GM23338 (cell line): Measurements from ENCODE around the gene DYNC2LI1.

Experiments used
- EZH2 ChIP-seq: fragments of 200-600 bp; sonication (generic); IDR thresholded peaks from one replicate; pipeline ENCODE4 v1.8.0; 2017; ENCODE audit warnings: antibody characterized with exemption, mild to moderate bottlenecking, low read depth; ENCODE audit not compliant: unreplicated experiment
- EZH2phosphoT487 ChIP-seq: fragments of 200-600 bp; sonication (generic); IDR thresholded peaks from one replicate; pipeline ENCODE4 v1.8.1; 2018; ENCODE audit warnings: antibody characterized with exemption; ENCODE audit not compliant: unreplicated experiment
- JUNB ChIP-seq: IDR thresholded peaks from one replicate; pipeline ENCODE4 v1.6.1; 2016; ENCODE audit warnings: antibody characterized with exemption; ENCODE audit not compliant: unreplicated experiment
- NANOG ChIP-seq: IDR thresholded peaks from 2 replicates; pipeline ENCODE4 v1.6.1; 2016; ENCODE audit warnings: antibody characterized with exemption, borderline replicate concordance
- POLR2AphosphoS5 ChIP-seq: IDR thresholded peaks from 2 replicates; pipeline ENCODE4 v1.6.1; 2016; ENCODE audit warnings: antibody characterized with exemption, low read depth
- STAT1 ChIP-seq: IDR thresholded peaks from one replicate; pipeline ENCODE4 v1.6.1; 2016; ENCODE audit warnings: antibody characterized with exemption; ENCODE audit not compliant: unreplicated experiment
- ZNF114 ChIP-seq: fragments of 250-450 bp; sonication (Bioruptor Pico); IDR thresholded peaks from 2 replicates; pipeline ENCODE4 v1.5.0; 2020; ENCODE audit warnings: mild to moderate bottlenecking, moderate library complexity
- ZNF331 ChIP-seq: fragments of 250-450 bp; sonication (Bioruptor Pico); IDR thresholded peaks from 2 replicates; pipeline ENCODE4 v1.5.0; 2020; ENCODE audit warnings: low read depth, mild to moderate bottlenecking, moderate library complexity
- TF ChIP-seq, protein P1 (sequence below), 2 experiments: fragments of 200-600 bp in 1 of 2; sonication (generic) in 1 of 2; conservative IDR thresholded peaks; 2 replicates each; pipeline versions ENCODE4 v1.5.1 to v1.6.1; 2016 to 2017; ENCODE audit warnings: antibody characterized with exemption in 2 of 2, low read depth in 2 of 2, mild to moderate bottlenecking in 2 of 2, moderate library complexity in 1 of 2
- TF ChIP-seq, protein P2 (sequence below): IDR thresholded peaks from one replicate; pipeline ENCODE4 v1.6.1; 2018; ENCODE audit warnings: antibody characterized with exemption; ENCODE audit not compliant: unreplicated experiment
- TF ChIP-seq, protein P3 (sequence below): IDR thresholded peaks from 2 replicates; pipeline ENCODE4 v1.6.1; 2016; ENCODE audit warnings: antibody characterized with exemption
- TF ChIP-seq, protein P4 (sequence below): fragments of 250-450 bp; sonication (Bioruptor Pico); IDR thresholded peaks from 2 replicates; pipeline ENCODE4 v1.5.0; 2020; ENCODE audit warnings: mild to moderate bottlenecking, moderate library complexity

DNA sequence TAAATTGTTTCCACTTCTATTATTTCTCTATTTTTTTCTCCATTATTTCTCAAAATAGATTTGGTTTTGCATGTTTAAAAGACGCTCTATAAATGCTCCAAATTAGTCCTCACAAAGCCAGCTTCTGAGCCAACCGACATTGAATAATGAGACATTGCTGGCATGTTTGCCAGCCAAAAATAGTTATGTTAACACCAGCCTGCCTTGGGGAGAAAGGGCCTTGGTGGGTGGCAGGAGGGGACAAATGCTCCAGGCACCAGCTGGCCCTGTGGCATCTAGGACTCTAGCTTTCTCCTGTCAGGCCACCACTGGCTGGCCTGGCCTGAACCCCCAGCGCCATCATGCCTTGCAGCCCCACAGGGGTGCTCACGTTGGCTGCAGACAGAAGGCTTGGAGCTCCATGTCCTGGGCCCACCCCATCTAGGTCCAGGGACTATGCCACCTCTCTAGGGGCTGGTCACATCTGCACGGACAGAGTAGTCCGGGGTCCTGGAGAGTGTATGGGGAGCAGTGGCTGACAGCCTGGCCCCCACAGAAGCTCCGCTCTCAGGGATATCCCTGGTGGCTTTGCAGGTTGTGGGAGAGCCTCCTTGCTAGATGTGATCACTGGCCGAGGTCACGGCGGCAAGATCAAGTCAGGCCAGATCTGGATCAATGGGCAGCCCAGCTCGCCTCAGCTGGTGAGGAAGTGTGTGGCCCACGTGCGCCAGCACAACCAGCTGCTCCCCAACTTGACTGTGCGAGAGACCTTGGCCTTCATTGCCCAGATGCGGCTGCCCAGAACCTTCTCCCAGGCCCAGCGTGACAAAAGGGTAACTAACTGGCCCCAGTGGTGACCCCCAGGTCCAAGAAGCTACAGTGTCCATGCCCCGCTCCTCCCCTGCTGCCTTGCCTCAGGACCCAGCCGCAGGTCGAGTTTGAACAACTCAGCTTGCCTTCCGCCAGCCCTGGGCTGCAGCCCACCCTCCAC lies 77.5 kb downstream of the DYNC2LI1 start:
- TF ChIP-seq, protein P1, sequence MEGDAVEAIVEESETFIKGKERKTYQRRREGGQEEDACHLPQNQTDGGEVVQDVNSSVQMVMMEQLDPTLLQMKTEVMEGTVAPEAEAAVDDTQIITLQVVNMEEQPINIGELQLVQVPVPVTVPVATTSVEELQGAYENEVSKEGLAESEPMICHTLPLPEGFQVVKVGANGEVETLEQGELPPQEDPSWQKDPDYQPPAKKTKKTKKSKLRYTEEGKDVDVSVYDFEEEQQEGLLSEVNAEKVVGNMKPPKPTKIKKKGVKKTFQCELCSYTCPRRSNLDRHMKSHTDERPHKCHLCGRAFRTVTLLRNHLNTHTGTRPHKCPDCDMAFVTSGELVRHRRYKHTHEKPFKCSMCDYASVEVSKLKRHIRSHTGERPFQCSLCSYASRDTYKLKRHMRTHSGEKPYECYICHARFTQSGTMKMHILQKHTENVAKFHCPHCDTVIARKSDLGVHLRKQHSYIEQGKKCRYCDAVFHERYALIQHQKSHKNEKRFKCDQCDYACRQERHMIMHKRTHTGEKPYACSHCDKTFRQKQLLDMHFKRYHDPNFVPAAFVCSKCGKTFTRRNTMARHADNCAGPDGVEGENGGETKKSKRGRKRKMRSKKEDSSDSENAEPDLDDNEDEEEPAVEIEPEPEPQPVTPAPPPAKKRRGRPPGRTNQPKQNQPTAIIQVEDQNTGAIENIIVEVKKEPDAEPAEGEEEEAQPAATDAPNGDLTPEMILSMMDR (conservative IDR thresholded peaks at IDR 0.05; ENCODE audit: low read depth in 2 of 2), result no peak
- TF ChIP-seq EZH2, result no peak
- TF ChIP-seq ZNF331 (CRISPR knock-in tag), result no peak
- TF ChIP-seq POLR2AphosphoS5, result no peak
- TF ChIP-seq EZH2phosphoT487, result no peak
- no peak for TF ChIP-seq STAT1
- TF ChIP-seq, protein P2, sequence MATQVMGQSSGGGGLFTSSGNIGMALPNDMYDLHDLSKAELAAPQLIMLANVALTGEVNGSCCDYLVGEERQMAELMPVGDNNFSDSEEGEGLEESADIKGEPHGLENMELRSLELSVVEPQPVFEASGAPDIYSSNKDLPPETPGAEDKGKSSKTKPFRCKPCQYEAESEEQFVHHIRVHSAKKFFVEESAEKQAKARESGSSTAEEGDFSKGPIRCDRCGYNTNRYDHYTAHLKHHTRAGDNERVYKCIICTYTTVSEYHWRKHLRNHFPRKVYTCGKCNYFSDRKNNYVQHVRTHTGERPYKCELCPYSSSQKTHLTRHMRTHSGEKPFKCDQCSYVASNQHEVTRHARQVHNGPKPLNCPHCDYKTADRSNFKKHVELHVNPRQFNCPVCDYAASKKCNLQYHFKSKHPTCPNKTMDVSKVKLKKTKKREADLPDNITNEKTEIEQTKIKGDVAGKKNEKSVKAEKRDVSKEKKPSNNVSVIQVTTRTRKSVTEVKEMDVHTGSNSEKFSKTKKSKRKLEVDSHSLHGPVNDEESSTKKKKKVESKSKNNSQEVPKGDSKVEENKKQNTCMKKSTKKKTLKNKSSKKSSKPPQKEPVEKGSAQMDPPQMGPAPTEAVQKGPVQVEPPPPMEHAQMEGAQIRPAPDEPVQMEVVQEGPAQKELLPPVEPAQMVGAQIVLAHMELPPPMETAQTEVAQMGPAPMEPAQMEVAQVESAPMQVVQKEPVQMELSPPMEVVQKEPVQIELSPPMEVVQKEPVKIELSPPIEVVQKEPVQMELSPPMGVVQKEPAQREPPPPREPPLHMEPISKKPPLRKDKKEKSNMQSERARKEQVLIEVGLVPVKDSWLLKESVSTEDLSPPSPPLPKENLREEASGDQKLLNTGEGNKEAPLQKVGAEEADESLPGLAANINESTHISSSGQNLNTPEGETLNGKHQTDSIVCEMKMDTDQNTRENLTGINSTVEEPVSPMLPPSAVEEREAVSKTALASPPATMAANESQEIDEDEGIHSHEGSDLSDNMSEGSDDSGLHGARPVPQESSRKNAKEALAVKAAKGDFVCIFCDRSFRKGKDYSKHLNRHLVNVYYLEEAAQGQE, result no peak
- no peak for TF ChIP-seq NANOG
- TF ChIP-seq JUNB, result no peak
- TF ChIP-seq, protein P3, sequence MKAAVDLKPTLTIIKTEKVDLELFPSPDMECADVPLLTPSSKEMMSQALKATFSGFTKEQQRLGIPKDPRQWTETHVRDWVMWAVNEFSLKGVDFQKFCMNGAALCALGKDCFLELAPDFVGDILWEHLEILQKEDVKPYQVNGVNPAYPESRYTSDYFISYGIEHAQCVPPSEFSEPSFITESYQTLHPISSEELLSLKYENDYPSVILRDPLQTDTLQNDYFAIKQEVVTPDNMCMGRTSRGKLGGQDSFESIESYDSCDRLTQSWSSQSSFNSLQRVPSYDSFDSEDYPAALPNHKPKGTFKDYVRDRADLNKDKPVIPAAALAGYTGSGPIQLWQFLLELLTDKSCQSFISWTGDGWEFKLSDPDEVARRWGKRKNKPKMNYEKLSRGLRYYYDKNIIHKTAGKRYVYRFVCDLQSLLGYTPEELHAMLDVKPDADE, result no peak
- TF ChIP-seq ZNF114 (CRISPR knock-in tag), result no peak
- TF ChIP-seq, protein P4, sequence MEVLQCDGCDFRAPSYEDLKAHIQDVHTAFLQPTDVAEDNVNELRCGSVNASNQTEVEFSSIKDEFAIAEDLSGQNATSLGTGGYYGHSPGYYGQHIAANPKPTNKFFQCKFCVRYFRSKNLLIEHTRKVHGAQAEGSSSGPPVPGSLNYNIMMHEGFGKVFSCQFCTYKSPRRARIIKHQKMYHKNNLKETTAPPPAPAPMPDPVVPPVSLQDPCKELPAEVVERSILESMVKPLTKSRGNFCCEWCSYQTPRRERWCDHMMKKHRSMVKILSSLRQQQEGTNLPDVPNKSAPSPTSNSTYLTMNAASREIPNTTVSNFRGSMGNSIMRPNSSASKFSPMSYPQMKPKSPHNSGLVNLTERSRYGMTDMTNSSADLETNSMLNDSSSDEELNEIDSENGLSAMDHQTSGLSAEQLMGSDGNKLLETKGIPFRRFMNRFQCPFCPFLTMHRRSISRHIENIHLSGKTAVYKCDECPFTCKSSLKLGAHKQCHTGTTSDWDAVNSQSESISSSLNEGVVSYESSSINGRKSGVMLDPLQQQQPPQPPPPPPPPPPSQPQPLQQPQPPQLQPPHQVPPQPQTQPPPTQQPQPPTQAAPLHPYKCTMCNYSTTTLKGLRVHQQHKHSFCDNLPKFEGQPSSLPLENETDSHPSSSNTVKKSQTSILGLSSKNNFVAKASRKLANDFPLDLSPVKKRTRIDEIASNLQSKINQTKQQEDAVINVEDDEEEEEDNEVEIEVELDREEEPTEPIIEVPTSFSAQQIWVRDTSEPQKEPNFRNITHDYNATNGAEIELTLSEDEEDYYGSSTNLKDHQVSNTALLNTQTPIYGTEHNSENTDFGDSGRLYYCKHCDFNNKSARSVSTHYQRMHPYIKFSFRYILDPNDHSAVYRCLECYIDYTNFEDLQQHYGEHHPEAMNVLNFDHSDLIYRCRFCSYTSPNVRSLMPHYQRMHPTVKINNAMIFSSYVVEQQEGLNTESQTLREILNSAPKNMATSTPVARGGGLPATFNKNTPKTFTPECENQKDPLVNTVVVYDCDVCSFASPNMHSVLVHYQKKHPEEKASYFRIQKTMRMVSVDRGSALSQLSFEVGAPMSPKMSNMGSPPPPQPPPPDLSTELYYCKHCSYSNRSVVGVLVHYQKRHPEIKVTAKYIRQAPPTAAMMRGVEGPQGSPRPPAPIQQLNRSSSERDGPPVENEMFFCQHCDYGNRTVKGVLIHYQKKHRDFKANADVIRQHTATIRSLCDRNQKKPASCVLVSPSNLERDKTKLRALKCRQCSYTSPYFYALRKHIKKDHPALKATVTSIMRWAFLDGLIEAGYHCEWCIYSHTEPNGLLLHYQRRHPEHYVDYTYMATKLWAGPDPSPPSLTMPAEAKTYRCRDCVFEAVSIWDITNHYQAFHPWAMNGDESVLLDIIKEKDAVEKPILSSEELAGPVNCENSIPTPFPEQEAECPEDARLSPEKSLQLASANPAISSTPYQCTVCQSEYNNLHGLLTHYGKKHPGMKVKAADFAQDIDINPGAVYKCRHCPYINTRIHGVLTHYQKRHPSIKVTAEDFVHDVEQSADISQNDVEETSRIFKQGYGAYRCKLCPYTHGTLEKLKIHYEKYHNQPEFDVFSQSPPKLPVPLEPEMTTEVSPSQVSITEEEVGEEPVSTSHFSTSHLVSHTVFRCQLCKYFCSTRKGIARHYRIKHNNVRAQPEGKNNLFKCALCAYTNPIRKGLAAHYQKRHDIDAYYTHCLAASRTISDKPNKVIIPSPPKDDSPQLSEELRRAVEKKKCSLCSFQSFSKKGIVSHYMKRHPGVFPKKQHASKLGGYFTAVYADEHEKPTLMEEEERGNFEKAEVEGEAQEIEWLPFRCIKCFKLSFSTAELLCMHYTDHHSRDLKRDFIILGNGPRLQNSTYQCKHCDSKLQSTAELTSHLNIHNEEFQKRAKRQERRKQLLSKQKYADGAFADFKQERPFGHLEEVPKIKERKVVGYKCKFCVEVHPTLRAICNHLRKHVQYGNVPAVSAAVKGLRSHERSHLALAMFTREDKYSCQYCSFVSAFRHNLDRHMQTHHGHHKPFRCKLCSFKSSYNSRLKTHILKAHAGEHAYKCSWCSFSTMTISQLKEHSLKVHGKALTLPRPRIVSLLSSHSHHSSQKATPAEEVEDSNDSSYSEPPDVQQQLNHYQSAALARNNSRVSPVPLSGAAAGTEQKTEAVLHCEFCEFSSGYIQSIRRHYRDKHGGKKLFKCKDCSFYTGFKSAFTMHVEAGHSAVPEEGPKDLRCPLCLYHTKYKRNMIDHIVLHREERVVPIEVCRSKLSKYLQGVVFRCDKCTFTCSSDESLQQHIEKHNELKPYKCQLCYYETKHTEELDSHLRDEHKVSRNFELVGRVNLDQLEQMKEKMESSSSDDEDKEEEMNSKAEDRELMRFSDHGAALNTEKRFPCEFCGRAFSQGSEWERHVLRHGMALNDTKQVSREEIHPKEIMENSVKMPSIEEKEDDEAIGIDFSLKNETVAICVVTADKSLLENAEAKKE (CRISPR knock-in tag), result no peak
